HG03060 (cell line): Measurements from ENCODE around the gene KCTD12.
"Not testable (repeated sequence)": the region's sequence is repeated elsewhere in the genome, so short reads cannot be mapped to it uniquely, and the experiment has no call there.

Experiments used
- ATAC-seq: cut with Tn5 transposase; IDR thresholded peaks from one replicate; pipeline ENCODE4 v1.9.1; 2021; ENCODE audit warnings: low read depth, moderate number of reproducible peaks; ENCODE audit not compliant: unreplicated experiment

Gene KCTD12

GRCh38 chr13:76886292-76887075 is at the start of gene KCTD12:
KCTD12 (minus strand) TSS chr13:76886405; CDS start chr13:76886148, 257 bp downstream.
- ATAC-seq: peak; percentile 31

DNA sequence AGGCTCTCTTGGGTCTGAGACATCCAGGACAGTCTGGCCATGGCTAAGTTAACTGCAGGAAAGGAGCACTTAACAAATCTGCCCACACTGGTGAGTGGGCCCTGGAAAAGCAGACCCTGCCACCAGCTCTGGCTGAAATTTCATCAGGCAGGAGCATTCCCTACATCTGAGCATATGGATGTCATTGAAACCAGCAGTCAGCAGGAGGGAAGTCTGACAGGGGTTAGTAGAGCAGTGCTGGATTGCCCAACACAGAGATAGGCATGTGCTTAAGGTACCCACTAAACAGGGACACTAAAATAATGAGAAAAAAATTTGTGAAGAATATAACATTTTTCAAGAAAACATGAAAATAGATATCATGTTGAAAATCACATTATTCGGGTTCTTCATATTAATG is 48.5 kb upstream of the KCTD12 start:
- ATAC-seq: no peak

GRCh38 chr13:76932076-76932475 is 45.9 kb upstream of the KCTD12 start:
- no peak for ATAC-seq

DNA sequence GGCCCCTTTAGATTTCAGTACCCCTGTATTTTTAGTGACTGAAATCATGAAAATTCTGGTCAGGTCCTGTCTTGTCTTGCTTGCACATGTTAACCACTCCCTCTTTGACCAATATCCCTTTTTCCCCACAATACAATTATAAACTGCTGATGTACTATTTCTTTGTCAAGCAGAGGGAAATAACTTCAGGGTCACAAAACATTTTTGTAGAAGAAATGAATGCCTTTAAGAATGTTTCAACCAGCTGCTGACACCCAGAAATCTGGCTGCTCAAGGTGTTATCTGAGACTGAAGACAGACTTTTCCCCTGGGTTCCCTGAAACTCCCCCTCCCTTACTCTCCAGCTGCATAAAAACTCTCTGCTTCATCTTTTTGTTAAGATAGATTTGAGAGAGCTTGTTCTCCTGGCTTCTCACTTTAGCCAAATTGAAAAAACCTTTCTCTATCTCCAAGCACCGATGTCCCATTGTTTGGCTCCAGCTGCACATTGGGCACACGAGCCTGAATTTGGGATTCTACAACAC is 43.7 kb upstream of the KCTD12 start:
- no peak for ATAC-seq

- no peak for ATAC-seq
These were observed 43.1 kb upstream of the KCTD12 start for GRCh38 chr13:76929320-76929719.

DNA sequence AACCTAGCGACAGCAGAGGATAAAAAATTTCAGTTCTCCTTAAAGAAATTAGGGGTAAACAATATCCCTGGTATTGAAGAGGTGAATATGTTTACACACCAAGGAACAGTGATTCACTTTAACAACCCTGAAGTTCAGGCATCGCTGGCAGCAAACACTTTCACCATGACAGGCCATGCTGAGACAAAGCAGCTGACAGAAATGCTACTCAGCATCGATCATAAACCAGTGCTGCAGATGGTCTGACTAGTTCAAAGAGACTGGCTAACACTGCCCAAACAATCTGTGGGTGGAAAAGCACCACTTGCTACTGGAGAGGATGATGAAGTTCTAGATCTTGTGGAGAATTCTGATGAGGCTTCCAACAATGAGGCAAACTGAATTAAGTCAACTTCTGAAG is 42.3 kb upstream of the KCTD12 start:
- no peak for ATAC-seq

- ATAC-seq: no peak
These were observed 41.8 kb upstream of the KCTD12 start for GRCh38 chr13:76927955-76928354.

DNA sequence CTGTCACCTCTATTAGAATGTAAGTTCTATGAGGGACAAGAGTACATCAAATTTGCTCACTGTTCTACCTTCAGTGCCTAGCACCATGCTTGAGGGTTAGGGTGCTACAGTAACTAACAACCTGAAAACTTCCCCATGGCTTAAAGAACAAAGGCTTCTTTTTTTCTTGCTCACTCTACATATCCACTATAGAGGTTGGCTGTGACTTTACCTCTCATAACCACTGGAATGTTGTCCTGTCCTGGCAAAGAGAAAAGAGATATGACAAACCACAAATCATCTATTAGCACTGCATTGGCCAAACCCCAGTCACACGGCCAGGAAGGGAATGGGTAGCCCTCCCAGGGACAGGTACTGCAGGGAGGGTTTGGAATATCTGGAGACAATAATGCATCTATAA is 38.9 kb upstream of the KCTD12 start:
- ATAC-seq: no peak

- ATAC-seq: no peak
These were observed 35.3 kb upstream of the KCTD12 start for GRCh38 chr13:76921516-76921915.

GRCh38 chr13:76917755-76918481 is 31.7 kb upstream of the KCTD12 start:
- not testable (repeated sequence) for ATAC-seq

DNA sequence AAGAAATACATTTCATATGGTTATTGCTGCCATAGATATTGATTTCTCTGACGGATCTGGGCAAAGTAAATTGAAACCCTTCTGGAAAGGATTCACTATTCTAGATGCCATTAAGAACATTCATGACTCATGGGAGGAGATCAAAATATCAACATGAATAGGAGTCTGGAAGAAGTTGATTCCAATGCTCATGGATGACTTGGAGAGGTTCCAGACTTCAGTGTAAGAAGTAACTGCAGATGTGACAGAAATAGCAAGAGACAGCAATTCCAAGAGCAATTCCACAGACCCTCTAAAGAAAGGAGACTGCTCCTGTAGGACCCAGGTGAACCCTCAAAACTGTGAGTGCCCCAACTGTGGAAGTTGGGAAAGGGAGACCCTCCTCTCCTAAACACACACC is 30.9 kb upstream of the KCTD12 start:
- ATAC-seq: no peak

GRCh38 chr13:76913898-76914297 is 27.7 kb upstream of the KCTD12 start:
- ATAC-seq: no peak

DNA sequence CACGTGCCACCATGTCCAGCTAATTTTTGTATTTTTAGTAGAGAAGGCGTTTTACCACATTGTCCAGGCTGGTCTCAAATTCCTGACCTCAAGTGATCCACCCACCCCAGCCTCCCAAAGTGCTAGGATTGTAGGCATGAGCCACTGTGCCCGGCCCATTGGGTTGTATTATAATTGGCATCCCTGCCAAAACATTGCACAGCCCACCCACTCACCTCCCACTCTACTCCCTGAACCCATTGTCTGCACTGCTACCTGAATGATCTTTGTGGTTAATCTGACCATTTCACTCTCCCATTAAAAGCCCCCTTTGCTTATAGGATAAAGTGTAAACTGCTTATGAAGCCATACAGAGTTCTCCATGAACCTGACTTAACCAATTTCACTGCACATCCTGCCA is 26.3 kb upstream of the KCTD12 start:
- ATAC-seq: no peak

- no peak for ATAC-seq
These were observed 18.3 kb upstream of the KCTD12 start for GRCh38 chr13:76904507-76904906.

GRCh38 chr13:76903544-76904162 is 17.4 kb upstream of the KCTD12 start:
- ATAC-seq: peak; percentile 91

- ATAC-seq: not testable (repeated sequence)
These were observed 12.9 kb upstream of the KCTD12 start for GRCh38 chr13:76899066-76899465.

- ATAC-seq: not testable (repeated sequence)
These were observed 11.0 kb upstream of the KCTD12 start for GRCh38 chr13:76897171-76897570.

DNA sequence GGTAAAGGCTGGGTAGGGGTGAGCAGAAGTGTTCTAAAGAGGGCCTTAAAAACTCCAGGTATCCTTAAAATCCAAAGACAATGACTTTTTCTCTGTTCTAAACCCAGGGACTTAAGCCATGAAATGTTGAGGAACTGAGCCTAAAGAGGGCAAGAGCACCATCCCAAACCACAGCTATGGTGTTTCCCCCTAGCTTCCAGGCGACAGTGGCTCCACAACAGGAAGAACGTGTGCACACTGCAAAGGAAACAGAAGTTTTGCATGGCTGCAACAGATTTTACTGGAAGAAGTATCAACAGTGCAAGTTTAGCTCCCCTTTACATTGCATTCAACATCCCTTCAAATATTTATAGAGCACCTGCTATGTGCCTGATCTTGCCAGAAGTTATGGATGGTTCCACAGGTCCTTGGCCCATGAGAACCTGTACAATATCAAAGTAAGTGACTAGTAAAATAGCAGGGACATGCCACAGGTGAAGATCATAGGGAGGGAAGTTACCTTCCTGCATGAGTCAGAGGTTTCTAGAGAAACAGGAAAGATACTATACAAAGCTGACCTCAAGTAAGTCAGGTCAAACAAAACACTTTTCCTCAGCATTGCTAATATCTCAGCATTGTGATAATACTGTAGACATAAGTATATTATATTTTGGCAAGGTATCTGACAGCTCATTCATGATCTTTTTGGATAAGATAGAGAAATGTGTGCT is 8.4 kb upstream of the KCTD12 start:
- ATAC-seq: peak; percentile 53

GRCh38 chr13:76892488-76892887 is 6.3 kb upstream of the KCTD12 start:
- ATAC-seq: no peak

DNA sequence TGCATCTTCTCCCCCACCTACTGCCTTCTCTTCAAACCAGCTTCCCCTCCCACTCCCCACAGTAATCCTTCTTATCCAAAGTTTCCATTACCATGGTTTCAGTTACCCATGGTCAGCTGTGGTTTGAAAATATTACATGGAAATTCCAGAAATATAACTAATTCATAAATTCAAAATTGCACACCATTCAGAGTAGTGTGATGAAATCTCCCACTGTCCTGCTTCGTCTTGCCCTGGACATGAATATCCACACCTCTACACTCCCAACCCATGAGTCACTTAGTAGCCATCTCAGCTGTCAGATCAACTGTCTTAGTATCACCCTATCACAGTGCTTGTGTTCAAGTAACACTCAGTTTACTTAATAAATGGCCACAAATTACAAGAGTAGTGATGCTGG is 3.8 kb upstream of the KCTD12 start:
- ATAC-seq: no peak

- ATAC-seq: no peak
These were observed 3.0 kb upstream of the KCTD12 start for GRCh38 chr13:76889254-76889653.
